ENCODE measurements around the gene THEMIS. TPM values are rescaled to one million over a fixed set of nuclear protein-coding genes. Genes with fewer than 3 reads are reported as not detected.

The THEMIS gene
- total RNA-seq, 1 donor from 2014 or later = 14.3 TPM

- peaks cover 54% of the 10 kb centered on the region for H3K36me3 Mint-ChIP-seq (ENCODE audit: low read depth)
- H3K4me1 Mint-ChIP-seq = peaks cover 21% of the 10 kb centered on the region
Observed at GRCh38 chr6:127842562-127842961, 58.3 kb downstream of the THEMIS start.

GRCh38 chr6:127841811-127842210 lies 59.0 kb downstream of the THEMIS start:
- H3K4me3 Mint-ChIP-seq = no peak overlapping the region

More at GRCh38 chr6:127842562-127842961, 58.3 kb downstream of the THEMIS start:
- DNase-seq = no peak
- Mint-ChIP-seq H3K4me3 (no peak overlapping the region), H3K27ac (no peak overlapping the region), H3K27me3 (no peaks in the 10 kb centered on the region), H3K9me3 (peaks cover 17% of the 10 kb centered on the region)
- intact Hi-C loops (cut with micrococcal nuclease) = no loop called here

GRCh38 chr6:127834136-127834535 lies 66.7 kb downstream of the THEMIS start:
- no peak for DNase-seq
- H3K27me3 Mint-ChIP-seq = no peaks in the 10 kb centered on the region
- peaks cover 39% of the 10 kb centered on the region for H3K36me3 Mint-ChIP-seq (ENCODE audit: low read depth)
- H3K4me1 Mint-ChIP-seq = peaks cover 3% of the 10 kb centered on the region
- H3K9me3 Mint-ChIP-seq = peaks cover 4% of the 10 kb centered on the region
- intact Hi-C loops (cut with micrococcal nuclease) = no loop called here
- no peak overlapping the region for H3K4me3 Mint-ChIP-seq
- no peak overlapping the region for H3K27ac Mint-ChIP-seq

More at GRCh38 chr6:127841811-127842210, 59.0 kb downstream of the THEMIS start:
- Mint-ChIP-seq H3K27ac (no peak overlapping the region), H3K27me3 (no peaks in the 10 kb centered on the region), H3K4me1 (peaks cover 20% of the 10 kb centered on the region), H3K9me3 (peaks cover 11% of the 10 kb centered on the region), H3K36me3 (ENCODE audit: low read depth) (peaks cover 49% of the 10 kb centered on the region)
- intact Hi-C loops (cut with micrococcal nuclease) = no loop called here
- no peak for DNase-seq

GRCh38 chr6:127833336-127833735 lies 67.5 kb downstream of the THEMIS start:
- DNase-seq = no peak
- Mint-ChIP-seq H3K36me3 (ENCODE audit: low read depth) (peaks cover 47% of the 10 kb centered on the region), H3K4me1 (peaks cover 3% of the 10 kb centered on the region), H3K4me3 (no peak overlapping the region), H3K27ac (no peak overlapping the region), H3K9me3 (peaks cover 4% of the 10 kb centered on the region), H3K27me3 (no peaks in the 10 kb centered on the region)
- intact Hi-C loops (cut with micrococcal nuclease) = no loop called here

- intact Hi-C loops (cut with micrococcal nuclease) = no loop called here
- H3K36me3 Mint-ChIP-seq (ENCODE audit: low read depth) = peaks cover 56% of the 10 kb centered on the region
- peaks cover 4% of the 10 kb centered on the region for H3K9me3 Mint-ChIP-seq
- DNase-seq = no peak
- H3K4me1 Mint-ChIP-seq = peaks cover 3% of the 10 kb centered on the region
- H3K27ac Mint-ChIP-seq = no peak overlapping the region
- H3K27me3 Mint-ChIP-seq = no peaks in the 10 kb centered on the region
- no peak overlapping the region for H3K4me3 Mint-ChIP-seq
Observed at GRCh38 chr6:127832381-127832780, 68.5 kb downstream of the THEMIS start.

GRCh38 chr6:127824061-127824460 lies 76.8 kb downstream of the THEMIS start:
- no peak overlapping the region for H3K4me3 Mint-ChIP-seq
- H3K27me3 Mint-ChIP-seq = no peaks in the 10 kb centered on the region
- H3K4me1 Mint-ChIP-seq = peaks cover 20% of the 10 kb centered on the region
- no peak overlapping the region for H3K27ac Mint-ChIP-seq
- intact Hi-C loops (cut with micrococcal nuclease) = no loop called here
- no peaks in the 10 kb centered on the region for H3K9me3 Mint-ChIP-seq
- peaks cover 68% of the 10 kb centered on the region for H3K36me3 Mint-ChIP-seq (ENCODE audit: low read depth)
- no peak for DNase-seq

GRCh38 chr6:127821431-127821830 lies 79.4 kb downstream of the THEMIS start:
- peaks cover 58% of the 10 kb centered on the region for H3K36me3 Mint-ChIP-seq (ENCODE audit: low read depth)
- no peak overlapping the region for H3K27ac Mint-ChIP-seq
- DNase-seq = no peak
- intact Hi-C loops (cut with micrococcal nuclease) = loop anchor here (1.0 kb wide), 1 partner anchor 8 kb away; no protein-coding TSS in a partner anchor
- peaks cover 33% of the 10 kb centered on the region for H3K4me1 Mint-ChIP-seq
- H3K27me3 Mint-ChIP-seq = no peaks in the 10 kb centered on the region
- no peaks in the 10 kb centered on the region for H3K9me3 Mint-ChIP-seq
- no peak overlapping the region for H3K4me3 Mint-ChIP-seq

GRCh38 chr6:127818149-127818548 lies 82.7 kb downstream of the THEMIS start:
- Mint-ChIP-seq H3K36me3 (ENCODE audit: low read depth) (peaks cover 59% of the 10 kb centered on the region), H3K27ac (peak overlapping the region; percentile 57), H3K4me1 (peaks cover 37% of the 10 kb centered on the region), H3K27me3 (no peaks in the 10 kb centered on the region), H3K9me3 (no peaks in the 10 kb centered on the region), H3K4me3 (no peak overlapping the region)
- no peak for DNase-seq
- intact Hi-C loops (cut with micrococcal nuclease) = loop anchor here (5.0 kb wide), 1 partner anchor 36 kb away; no protein-coding TSS in a partner anchor

GRCh38 chr6:127816643-127817042 lies 84.2 kb downstream of the THEMIS start:
- H3K9me3 Mint-ChIP-seq = no peaks in the 10 kb centered on the region
- no peaks in the 10 kb centered on the region for H3K27me3 Mint-ChIP-seq
- intact Hi-C loops (cut with micrococcal nuclease) = loop anchor here (5.0 kb wide), 1 partner anchor 34 kb away; no protein-coding TSS in a partner anchor
- H3K27ac Mint-ChIP-seq = peak overlapping the region; percentile 3
- peaks cover 44% of the 10 kb centered on the region for H3K4me1 Mint-ChIP-seq
- DNase-seq = no peak
- no peak overlapping the region for H3K4me3 Mint-ChIP-seq
- H3K36me3 Mint-ChIP-seq (ENCODE audit: low read depth) = peaks cover 63% of the 10 kb centered on the region

- no peak overlapping the region for H3K4me3 Mint-ChIP-seq
- intact Hi-C loops (cut with micrococcal nuclease) = loop anchor here (1.0 kb wide), 1 partner anchor 8 kb away; no protein-coding TSS in a partner anchor
- H3K9me3 Mint-ChIP-seq = no peaks in the 10 kb centered on the region
- H3K4me1 Mint-ChIP-seq = peaks cover 40% of the 10 kb centered on the region
- H3K27ac Mint-ChIP-seq = peak overlapping the region; percentile 23
- H3K36me3 Mint-ChIP-seq (ENCODE audit: low read depth) = peaks cover 65% of the 10 kb centered on the region
- no peak for DNase-seq
- H3K27me3 Mint-ChIP-seq = no peaks in the 10 kb centered on the region
Observed at GRCh38 chr6:127813699-127814027, 87.2 kb downstream of the THEMIS start.

- no peaks in the 10 kb centered on the region for H3K27me3 Mint-ChIP-seq
- H3K27ac Mint-ChIP-seq = peak overlapping the region; percentile 23
- peaks cover 65% of the 10 kb centered on the region for H3K36me3 Mint-ChIP-seq (ENCODE audit: low read depth)
- peaks cover 38% of the 10 kb centered on the region for H3K4me1 Mint-ChIP-seq
- H3K9me3 Mint-ChIP-seq = no peaks in the 10 kb centered on the region
- intact Hi-C loops (cut with micrococcal nuclease) = loop anchor here (1.0 kb wide), 1 partner anchor 8 kb away; no protein-coding TSS in a partner anchor
- H3K4me3 Mint-ChIP-seq = no peak overlapping the region
- no peak for DNase-seq
Observed at GRCh38 chr6:127812985-127813698, 87.7 kb downstream of the THEMIS start.

GRCh38 chr6:127811900-127812570 lies 88.8 kb downstream of the THEMIS start:
- DNase-seq = no peak
- H3K4me1 Mint-ChIP-seq = peaks cover 36% of the 10 kb centered on the region
- intact Hi-C loops (cut with micrococcal nuclease) = no loop called here
- no peak overlapping the region for H3K4me3 Mint-ChIP-seq
- peaks cover 71% of the 10 kb centered on the region for H3K36me3 Mint-ChIP-seq (ENCODE audit: low read depth)
- peaks cover 3% of the 10 kb centered on the region for H3K9me3 Mint-ChIP-seq
- no peak overlapping the region for H3K27ac Mint-ChIP-seq
- no peaks in the 10 kb centered on the region for H3K27me3 Mint-ChIP-seq

GRCh38 chr6:127807806-127808517 lies 92.9 kb downstream of the THEMIS start:
- Mint-ChIP-seq H3K36me3 (ENCODE audit: low read depth) (peaks cover 77% of the 10 kb centered on the region), H3K27ac (peak overlapping the region; percentile 4), H3K4me3 (no peak overlapping the region), H3K27me3 (no peaks in the 10 kb centered on the region), H3K4me1 (peaks cover 20% of the 10 kb centered on the region), H3K9me3 (peaks cover 11% of the 10 kb centered on the region)
- intact Hi-C loops (cut with micrococcal nuclease) = no loop called here
- DNase-seq = no peak

GRCh38 chr6:127796713-127797112 lies 104.1 kb downstream of the THEMIS start:
- Mint-ChIP-seq H3K36me3 (ENCODE audit: low read depth) (peaks cover 64% of the 10 kb centered on the region), H3K27me3 (no peaks in the 10 kb centered on the region), H3K4me3 (no peak overlapping the region), H3K27ac (no peak overlapping the region), H3K9me3 (peaks cover 11% of the 10 kb centered on the region), H3K4me1 (peaks cover 28% of the 10 kb centered on the region)
- no peak for DNase-seq
- intact Hi-C loops (cut with micrococcal nuclease) = no loop called here
